Neural progenitor cell (in vitro differentiated cells): ENCODE data around the gene MED12L. TPM values are rescaled to one million over a fixed set of nuclear protein-coding genes. Genes with fewer than 3 reads are reported as not detected.
"Not testable (repeated sequence)": the region's sequence is repeated elsewhere in the genome, so short reads cannot be mapped to it uniquely, and the experiment has no call there.

Experiments
- DNase-seq: peaks from one replicate; pipeline ENCODE4 v3.0.0-alpha.2; 2016; ENCODE audit warnings: low spot score
- H2AFZ ChIP-seq: fragments of 200-600 bp; sonication (generic); replicated peaks from 2 replicates; pipeline ENCODE4 v1.6.1; 2016; ENCODE audit warnings: antibody characterized with exemption
- H3F3A ChIP-seq: fragments of 200-600 bp; sonication (generic); 2 replicates; pipeline ENCODE4 v1.6.1; 2016; ENCODE audit warnings: antibody characterized with exemption, low read depth
- H3K27ac ChIP-seq: fragments of 200-600 bp; sonication (generic); 2 replicates; pipeline ENCODE4 v1.5.1; 2016; ENCODE audit warnings: mild to moderate bottlenecking
- H3K27me3 ChIP-seq: fragments of 200-600 bp; sonication (generic); 2 replicates; pipeline ENCODE4 v1.6.1; 2016; ENCODE audit warnings: mild to moderate bottlenecking, moderate library complexity
- H3K36me3 ChIP-seq: fragments of 200-600 bp; sonication (generic); 2 replicates; pipeline ENCODE4 v1.5.1; 2016
- H3K4me1 ChIP-seq: fragments of 200-600 bp; sonication (generic); 2 replicates; pipeline ENCODE4 v1.6.1; 2016; ENCODE audit warnings: mixed run types
- H3K4me2 ChIP-seq: fragments of 200-600 bp; sonication (generic); 2 replicates; pipeline ENCODE4 v1.6.1; 2016
- H3K4me3 ChIP-seq: fragments of 200-600 bp; sonication (generic); 2 replicates; pipeline ENCODE4 v1.5.1; 2016
- H3K79me2 ChIP-seq: fragments of 200-600 bp; sonication (generic); 2 replicates; pipeline ENCODE4 v1.6.1; 2016; ENCODE audit warnings: low read depth
- H3K9ac ChIP-seq: fragments of 200-600 bp; sonication (generic); 2 replicates; pipeline ENCODE4 v1.6.1; 2016
- H3K9me3 ChIP-seq: fragments of 200-600 bp; sonication (generic); 2 replicates; pipeline ENCODE4 v1.5.1; 2016; ENCODE audit warnings: low read depth
- H4K20me1 ChIP-seq: fragments of 200-600 bp; sonication (generic); 2 replicates; pipeline ENCODE4 v1.6.1; 2016; ENCODE audit warnings: low read depth
- H3K27ac Mint-ChIP-seq: 3 replicates; pipeline ENCODE4 v1.8.0; 2021; ENCODE audit warnings: mixed read lengths
- H3K27me3 Mint-ChIP-seq: 2 replicates; pipeline ENCODE4 v1.8.0; 2022; ENCODE audit warnings: low read depth, mild to moderate bottlenecking, inconsistent platforms, moderate library complexity, mixed read lengths; ENCODE audit not compliant: insufficient read depth
- H3K36me3 Mint-ChIP-seq: 3 replicates; pipeline ENCODE4 v1.8.0; 2021; ENCODE audit warnings: mixed read lengths
- H3K4me1 Mint-ChIP-seq: 3 replicates; pipeline ENCODE4 v1.8.0; 2021; ENCODE audit warnings: mixed read lengths
- H3K4me3 Mint-ChIP-seq: 3 replicates; pipeline ENCODE4 v1.8.0; 2021; ENCODE audit warnings: mild to moderate bottlenecking, moderate library complexity, mixed read lengths
- H3K9me3 Mint-ChIP-seq: 3 replicates; pipeline ENCODE4 v1.8.0; 2020; ENCODE audit warnings: mixed read lengths
- CTCF ChIP-seq: fragments of 200-600 bp; sonication (generic); IDR thresholded peaks from 2 replicates; pipeline ENCODE4 v1.5.1; 2017; ENCODE audit warnings: antibody characterized with exemption, mild to moderate bottlenecking
- EZH2 ChIP-seq: fragments of 200-600 bp; sonication (generic); IDR thresholded peaks from 2 replicates; pipeline ENCODE4 v1.6.1; 2017; ENCODE audit warnings: antibody characterized with exemption, mild to moderate bottlenecking, moderate library complexity
- EZH2phosphoT487 ChIP-seq: fragments of 200-600 bp; sonication (generic); IDR thresholded peaks from 2 replicates; pipeline ENCODE4 v1.6.1; 2017; ENCODE audit warnings: antibody characterized with exemption
- total RNA-seq: library from RNA; depleted of rRNA; stranded (reverse); fragments of >200 nt; gene quantifications from 2 replicates; pipeline ENCODE4 v1.2.3, GENCODE V29; 2015; ENCODE audit warnings: low replicate concordance

Gene MED12L
- total RNA-seq, 1 donor from 2014 or later: 16.5 TPM

GRCh38 chr3:151391720-151392119 is 306.3 kb downstream of the MED12L start:
- no peaks in the 10 kb centered on the region for H4K20me1 ChIP-seq
- H3F3A ChIP-seq: no peaks in the 10 kb centered on the region
- no peaks in the 10 kb centered on the region for H3K79me2 ChIP-seq
- no peak for DNase-seq
- H3K4me3 ChIP-seq: no peak overlapping the region
- H3K9me3 Mint-ChIP-seq: no peaks in the 10 kb centered on the region
- peaks cover 21% of the 10 kb centered on the region for H3K36me3 Mint-ChIP-seq
- no peak overlapping the region for H3K27ac Mint-ChIP-seq
- H3K4me2 ChIP-seq: no peak overlapping the region
- H3K9ac ChIP-seq: no peak overlapping the region
- no peaks in the 10 kb centered on the region for H3K27me3 Mint-ChIP-seq
- H3K27ac ChIP-seq: no peak overlapping the region
- H3K4me1 Mint-ChIP-seq: no peaks in the 10 kb centered on the region
- peaks cover 12% of the 10 kb centered on the region for H3K36me3 ChIP-seq
- H3K4me3 Mint-ChIP-seq: no peak overlapping the region
- no peaks in the 10 kb centered on the region for H3K9me3 ChIP-seq
- H3K27me3 ChIP-seq: no peaks in the 10 kb centered on the region
- no peaks in the 10 kb centered on the region for H3K4me1 ChIP-seq
- H2AFZ ChIP-seq: no peak overlapping the region
- TF ChIP-seq CTCF: no peak
- TF ChIP-seq EZH2: no peak
- TF ChIP-seq EZH2phosphoT487: no peak

GRCh38 chr3:151392191-151392590 is 306.7 kb downstream of the MED12L start:
- not testable (repeated sequence) for H3K79me2 ChIP-seq, H3K27ac Mint-ChIP-seq, H3K4me2 ChIP-seq, H3K4me1 Mint-ChIP-seq, H3K4me1 ChIP-seq, DNase-seq, H3K27me3 Mint-ChIP-seq, H4K20me1 ChIP-seq, H3K4me3 Mint-ChIP-seq, H3K9ac ChIP-seq, H3K9me3 Mint-ChIP-seq, H3K27ac ChIP-seq, H3K4me3 ChIP-seq, H3K27me3 ChIP-seq, H3F3A ChIP-seq, H2AFZ ChIP-seq, H3K9me3 ChIP-seq
- peaks cover 12% of the 10 kb centered on the region for H3K36me3 ChIP-seq
- H3K36me3 Mint-ChIP-seq: peaks cover 21% of the 10 kb centered on the region

GRCh38 chr3:151393146-151393830 is 307.8 kb downstream of the MED12L start:
- Histone ChIP-seq H3K4me3 (no peak overlapping the region), H3K36me3 (peaks cover 12% of the 10 kb centered on the region), H3F3A (no peaks in the 10 kb centered on the region), H2AFZ (no peak overlapping the region), H3K27me3 (no peaks in the 10 kb centered on the region), H4K20me1 (no peaks in the 10 kb centered on the region), H3K4me1 (no peaks in the 10 kb centered on the region), H3K9me3 (no peaks in the 10 kb centered on the region), H3K79me2 (no peaks in the 10 kb centered on the region), H3K9ac (no peak overlapping the region), H3K4me2 (no peak overlapping the region), H3K27ac (no peak overlapping the region)
- no peak for DNase-seq
- Mint-ChIP-seq H3K9me3 (no peaks in the 10 kb centered on the region), H3K27ac (no peak overlapping the region), H3K4me3 (no peak overlapping the region), H3K4me1 (no peaks in the 10 kb centered on the region), H3K36me3 (peaks cover 17% of the 10 kb centered on the region), H3K27me3 (no peaks in the 10 kb centered on the region)
- TF ChIP-seq CTCF (no peak), EZH2 (no peak), EZH2phosphoT487 (no peak)

- no peaks in the 10 kb centered on the region for H4K20me1 ChIP-seq
- Mint-ChIP-seq H3K36me3 (peaks cover 17% of the 10 kb centered on the region), H3K27me3 (no peaks in the 10 kb centered on the region), H3K4me1 (no peaks in the 10 kb centered on the region), H3K27ac (no peak overlapping the region), H3K9me3 (no peaks in the 10 kb centered on the region), H3K4me3 (no peak overlapping the region)
- H3K4me1 ChIP-seq: no peaks in the 10 kb centered on the region
- H3F3A ChIP-seq: no peaks in the 10 kb centered on the region
- no peaks in the 10 kb centered on the region for H3K79me2 ChIP-seq
- no peak for DNase-seq
- H3K4me3 ChIP-seq: no peak overlapping the region
- H3K4me2 ChIP-seq: no peak overlapping the region
- no peaks in the 10 kb centered on the region for H3K27me3 ChIP-seq
- H3K9ac ChIP-seq: no peak overlapping the region
- H3K36me3 ChIP-seq: peaks cover 12% of the 10 kb centered on the region
- H2AFZ ChIP-seq: no peak overlapping the region
- no peak for TF ChIP-seq EZH2
- no peak for TF ChIP-seq EZH2phosphoT487
- no peak for TF ChIP-seq CTCF
- no peaks in the 10 kb centered on the region for H3K9me3 ChIP-seq
- no peak overlapping the region for H3K27ac ChIP-seq
These were observed 308.5 kb downstream of the MED12L start for GRCh38 chr3:151393941-151394340.
